Neuron (in vitro differentiated cells): ENCODE measurements around the gene BCO2.
"Not testable (repeated sequence)": the region's sequence is repeated elsewhere in the genome, so short reads cannot be mapped to it uniquely, and the experiment has no call there.

Experiments
- H2AFZ ChIP-seq: one replicate; pipeline ENCODE4 v1.6.1; 2013; ENCODE audit warnings: low read depth, mild to moderate bottlenecking, inconsistent platforms, low read length, moderate library complexity
- H3K27me3 ChIP-seq: one replicate; pipeline ENCODE4 v1.6.1; 2013; ENCODE audit warnings: low read length; ENCODE audit not compliant: insufficient read depth
- H3K36me3 ChIP-seq: one replicate; pipeline ENCODE4 v1.6.1; 2013; ENCODE audit warnings: low read length; ENCODE audit not compliant: insufficient read depth
- H3K4me1 ChIP-seq: one replicate; pipeline ENCODE4 v1.6.1; 2013; ENCODE audit warnings: low read length; ENCODE audit not compliant: insufficient read depth
- H3K4me3 ChIP-seq: 2 replicates; pipeline ENCODE4 v1.5.1; 2013; ENCODE audit warnings: mild to moderate bottlenecking, low read length, moderate library complexity
- H3K9me3 ChIP-seq: one replicate; pipeline ENCODE4 v1.6.1; 2013; ENCODE audit warnings: low read length

Gene BCO2

GRCh38 chr11:112177589-112177988, 2.3 kb downstream of the BCO2 start:
- Histone ChIP-seq H2AFZ (no peak overlapping the region), H3K4me1 (peaks cover 14% of the 10 kb centered on the region), H3K9me3 (peaks cover 2% of the 10 kb centered on the region), H3K4me3 (no peak overlapping the region), H3K36me3 (no peaks in the 10 kb centered on the region), H3K27me3 (no peaks in the 10 kb centered on the region)

- Histone ChIP-seq H3K36me3 (no peaks in the 10 kb centered on the region), H3K4me3 (no peak overlapping the region), H3K9me3 (peaks cover 2% of the 10 kb centered on the region), H3K4me1 (peaks cover 14% of the 10 kb centered on the region), H3K27me3 (no peaks in the 10 kb centered on the region), H2AFZ (no peak overlapping the region)
Measured at GRCh38 chr11:112178428-112178827, 3.1 kb downstream of the BCO2 start.

- no peaks in the 10 kb centered on the region for H3K36me3 ChIP-seq
- peaks cover 14% of the 10 kb centered on the region for H3K4me1 ChIP-seq
- H3K9me3 ChIP-seq: peaks cover 2% of the 10 kb centered on the region
- no peaks in the 10 kb centered on the region for H3K27me3 ChIP-seq
- H2AFZ ChIP-seq: no peak overlapping the region
- H3K4me3 ChIP-seq: no peak overlapping the region
Measured at GRCh38 chr11:112178936-112179335, 3.6 kb downstream of the BCO2 start.

GRCh38 chr11:112179601-112180000, 4.3 kb downstream of the BCO2 start:
- H3K4me3 ChIP-seq: no peak overlapping the region
- H3K9me3 ChIP-seq: peaks cover 2% of the 10 kb centered on the region
- no peaks in the 10 kb centered on the region for H3K27me3 ChIP-seq
- H2AFZ ChIP-seq: no peak overlapping the region
- H3K36me3 ChIP-seq: no peaks in the 10 kb centered on the region
- peaks cover 14% of the 10 kb centered on the region for H3K4me1 ChIP-seq

- Histone ChIP-seq H3K4me3 (no peak overlapping the region), H2AFZ (no peak overlapping the region), H3K4me1 (no peaks in the 10 kb centered on the region), H3K36me3 (no peaks in the 10 kb centered on the region), H3K27me3 (no peaks in the 10 kb centered on the region), H3K9me3 (peaks cover 2% of the 10 kb centered on the region)
Measured at GRCh38 chr11:112182867-112183266, 7.6 kb downstream of the BCO2 start.

- Histone ChIP-seq H3K36me3 (no peaks in the 10 kb centered on the region), H3K4me3 (no peak overlapping the region), H3K9me3 (peaks cover 2% of the 10 kb centered on the region), H3K27me3 (no peaks in the 10 kb centered on the region), H3K4me1 (no peaks in the 10 kb centered on the region), H2AFZ (no peak overlapping the region)
Measured at GRCh38 chr11:112185883-112186282, 10.6 kb downstream of the BCO2 start.

- H3K4me1 ChIP-seq: no peaks in the 10 kb centered on the region
Measured at GRCh38 chr11:112186304-112186703, 11.0 kb downstream of the BCO2 start.

GRCh38 chr11:112195113-112195512, 19.8 kb downstream of the BCO2 start:
- H2AFZ ChIP-seq, H3K4me1 ChIP-seq, H3K36me3 ChIP-seq, H3K9me3 ChIP-seq, H3K4me3 ChIP-seq, H3K27me3 ChIP-seq: not testable (repeated sequence)

More at GRCh38 chr11:112186304-112186703, 11.0 kb downstream of the BCO2 start:
- H3K27me3 ChIP-seq: no peaks in the 10 kb centered on the region
- H3K4me3 ChIP-seq: no peak overlapping the region
- no peaks in the 10 kb centered on the region for H3K36me3 ChIP-seq
- H3K9me3 ChIP-seq: peaks cover 2% of the 10 kb centered on the region
- no peak overlapping the region for H2AFZ ChIP-seq

GRCh38 chr11:112195951-112196351, 20.6 kb downstream of the BCO2 start:
- Histone ChIP-seq H3K4me1 (no peaks in the 10 kb centered on the region), H3K9me3 (no peaks in the 10 kb centered on the region)

GRCh38 chr11:112196519-112197087, 21.3 kb downstream of the BCO2 start:
- H3K9me3 ChIP-seq: no peaks in the 10 kb centered on the region
- no peaks in the 10 kb centered on the region for H3K27me3 ChIP-seq
- no peak overlapping the region for H3K4me3 ChIP-seq
- H3K36me3 ChIP-seq: no peaks in the 10 kb centered on the region
- no peak overlapping the region for H2AFZ ChIP-seq
- H3K4me1 ChIP-seq: no peaks in the 10 kb centered on the region

More at GRCh38 chr11:112195951-112196351, 20.6 kb downstream of the BCO2 start:
- no peak overlapping the region for H2AFZ ChIP-seq
- no peaks in the 10 kb centered on the region for H3K36me3 ChIP-seq
- H3K4me3 ChIP-seq: no peak overlapping the region
- H3K27me3 ChIP-seq: no peaks in the 10 kb centered on the region

- H2AFZ ChIP-seq, H3K9me3 ChIP-seq, H3K4me3 ChIP-seq, H3K36me3 ChIP-seq, H3K4me1 ChIP-seq, H3K27me3 ChIP-seq: not testable (repeated sequence)
Measured at GRCh38 chr11:112199101-112199500, 23.8 kb downstream of the BCO2 start.

- Histone ChIP-seq H3K9me3 (no peaks in the 10 kb centered on the region), H2AFZ (no peak overlapping the region), H3K4me1 (no peaks in the 10 kb centered on the region), H3K36me3 (no peaks in the 10 kb centered on the region), H3K4me3 (no peak overlapping the region), H3K27me3 (no peaks in the 10 kb centered on the region)
Measured at GRCh38 chr11:112200252-112200651, 24.9 kb downstream of the BCO2 start.

- no peaks in the 10 kb centered on the region for H3K9me3 ChIP-seq
- H2AFZ ChIP-seq: no peak overlapping the region
- H3K27me3 ChIP-seq: no peaks in the 10 kb centered on the region
- H3K36me3 ChIP-seq: no peaks in the 10 kb centered on the region
- H3K4me1 ChIP-seq: no peaks in the 10 kb centered on the region
- H3K4me3 ChIP-seq: no peak overlapping the region
Measured at GRCh38 chr11:112206071-112206470, 30.8 kb downstream of the BCO2 start.

GRCh38 chr11:112210890-112211289, 35.6 kb downstream of the BCO2 start:
- H2AFZ ChIP-seq: no peak overlapping the region
- H3K4me1 ChIP-seq: no peaks in the 10 kb centered on the region
- H3K9me3 ChIP-seq: no peaks in the 10 kb centered on the region
- no peaks in the 10 kb centered on the region for H3K36me3 ChIP-seq
- no peak overlapping the region for H3K4me3 ChIP-seq
- no peaks in the 10 kb centered on the region for H3K27me3 ChIP-seq
